SK-N-SH (cell line): ENCODE measurements around the gene ATR.

Source experiments
- ELF1 ChIP-seq: IDR thresholded peaks from 2 replicates; pipeline ENCODE4 v1.4.0; 2012
- EP300 ChIP-seq, 2 experiments: IDR thresholded peaks; 2 replicates each; pipeline versions ENCODE4 v1.4.0 to v1.6.1; 2012; ENCODE audit warnings: borderline replicate concordance in 1 of 2, low read depth in 1 of 2, low read length in 1 of 2
- MXI1 ChIP-seq: IDR thresholded peaks from 2 replicates; pipeline ENCODE4 v1.6.1; 2012; ENCODE audit warnings: mild to moderate bottlenecking, low read depth, low read length, improper control_type of control experiment
- POLR2AphosphoS5 ChIP-seq: IDR thresholded peaks from 2 replicates; pipeline ENCODE4 v1.6.1; 2012; ENCODE audit warnings: low read depth, low read length
- RAD21 ChIP-seq: IDR thresholded peaks from 2 replicates; pipeline ENCODE4 v1.6.1; 2012; ENCODE audit warnings: mild to moderate bottlenecking, low read length
- RFX5 ChIP-seq: IDR thresholded peaks from 2 replicates; pipeline ENCODE4 v1.6.1; 2012; ENCODE audit warnings: mild to moderate bottlenecking, improper control_type of control experiment, low read length
- SMC3 ChIP-seq: IDR thresholded peaks from 2 replicates; pipeline ENCODE4 v1.6.1; 2012; ENCODE audit warnings: low read depth, low read length, improper control_type of control experiment
- TAF1 ChIP-seq: IDR thresholded peaks from 2 replicates; pipeline ENCODE4 v1.6.1; 2012; ENCODE audit warnings: low read depth, mild to moderate bottlenecking, low read length, moderate library complexity, borderline replicate concordance
- TEAD4 ChIP-seq: IDR thresholded peaks from 2 replicates; pipeline ENCODE4 v1.4.0; 2012; ENCODE audit warnings: mild to moderate bottlenecking, borderline replicate concordance; ENCODE audit not compliant: insufficient read depth
- TF ChIP-seq, protein P1 (sequence below): IDR thresholded peaks from 2 replicates; pipeline ENCODE4 v1.4.0; 2012; ENCODE audit warnings: low read depth
- TF ChIP-seq, protein P2 (sequence below): fragments of 200-600 bp; sonication (generic); IDR thresholded peaks from 2 replicates; pipeline ENCODE4 v1.6.1; 2017; ENCODE audit warnings: antibody characterized with exemption, mild to moderate bottlenecking, moderate library complexity
- TF ChIP-seq, protein P3 (sequence below): IDR thresholded peaks from 2 replicates; pipeline ENCODE4; 2012
- TF ChIP-seq, protein P4 (sequence below): IDR thresholded peaks from 2 replicates; pipeline ENCODE4 v1.4.0; 2012; ENCODE audit warnings: low read depth, borderline replicate concordance
- TF ChIP-seq, protein P5 (sequence below): fragments of 150-350 bp; IDR thresholded peaks from 2 replicates; pipeline ENCODE4 v1.6.1; 2017; ENCODE audit warnings: antibody characterized with exemption, low read length, low read depth, borderline replicate concordance

DNA sequence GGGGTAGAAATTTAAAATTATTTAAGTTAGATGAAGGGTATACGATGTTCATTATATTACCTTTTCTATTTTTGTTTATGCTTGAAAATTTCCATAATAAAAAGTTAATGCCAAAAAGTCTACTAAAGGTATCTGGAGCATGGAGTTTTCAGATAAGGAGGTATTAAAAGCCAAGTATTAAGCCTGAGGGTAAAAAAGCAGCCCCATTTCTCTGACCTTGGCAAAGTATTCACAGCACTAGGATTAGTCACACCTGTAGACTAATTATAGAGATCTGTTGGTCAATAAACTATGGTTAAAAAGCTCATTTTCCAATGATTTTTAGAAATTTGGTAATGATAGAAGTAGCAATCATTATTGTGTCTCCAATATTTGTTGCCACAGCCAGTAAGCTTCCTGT is 153.8 kb downstream of the ATR start:
- TF ChIP-seq, protein P1, sequence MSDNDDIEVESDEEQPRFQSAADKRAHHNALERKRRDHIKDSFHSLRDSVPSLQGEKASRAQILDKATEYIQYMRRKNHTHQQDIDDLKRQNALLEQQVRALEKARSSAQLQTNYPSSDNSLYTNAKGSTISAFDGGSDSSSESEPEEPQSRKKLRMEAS: no peak
- TF ChIP-seq, protein P2, sequence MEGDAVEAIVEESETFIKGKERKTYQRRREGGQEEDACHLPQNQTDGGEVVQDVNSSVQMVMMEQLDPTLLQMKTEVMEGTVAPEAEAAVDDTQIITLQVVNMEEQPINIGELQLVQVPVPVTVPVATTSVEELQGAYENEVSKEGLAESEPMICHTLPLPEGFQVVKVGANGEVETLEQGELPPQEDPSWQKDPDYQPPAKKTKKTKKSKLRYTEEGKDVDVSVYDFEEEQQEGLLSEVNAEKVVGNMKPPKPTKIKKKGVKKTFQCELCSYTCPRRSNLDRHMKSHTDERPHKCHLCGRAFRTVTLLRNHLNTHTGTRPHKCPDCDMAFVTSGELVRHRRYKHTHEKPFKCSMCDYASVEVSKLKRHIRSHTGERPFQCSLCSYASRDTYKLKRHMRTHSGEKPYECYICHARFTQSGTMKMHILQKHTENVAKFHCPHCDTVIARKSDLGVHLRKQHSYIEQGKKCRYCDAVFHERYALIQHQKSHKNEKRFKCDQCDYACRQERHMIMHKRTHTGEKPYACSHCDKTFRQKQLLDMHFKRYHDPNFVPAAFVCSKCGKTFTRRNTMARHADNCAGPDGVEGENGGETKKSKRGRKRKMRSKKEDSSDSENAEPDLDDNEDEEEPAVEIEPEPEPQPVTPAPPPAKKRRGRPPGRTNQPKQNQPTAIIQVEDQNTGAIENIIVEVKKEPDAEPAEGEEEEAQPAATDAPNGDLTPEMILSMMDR: no peak
- TF ChIP-seq MXI1: no peak
- TF ChIP-seq, protein P3, sequence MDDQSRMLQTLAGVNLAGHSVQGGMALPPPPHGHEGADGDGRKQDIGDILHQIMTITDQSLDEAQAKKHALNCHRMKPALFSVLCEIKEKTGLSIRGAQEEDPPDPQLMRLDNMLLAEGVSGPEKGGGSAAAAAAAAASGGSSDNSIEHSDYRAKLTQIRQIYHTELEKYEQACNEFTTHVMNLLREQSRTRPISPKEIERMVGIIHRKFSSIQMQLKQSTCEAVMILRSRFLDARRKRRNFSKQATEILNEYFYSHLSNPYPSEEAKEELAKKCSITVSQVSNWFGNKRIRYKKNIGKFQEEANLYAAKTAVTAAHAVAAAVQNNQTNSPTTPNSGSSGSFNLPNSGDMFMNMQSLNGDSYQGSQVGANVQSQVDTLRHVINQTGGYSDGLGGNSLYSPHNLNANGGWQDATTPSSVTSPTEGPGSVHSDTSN: no peak
- no peak for TF ChIP-seq TAF1
- no peak for TF ChIP-seq ELF1
- TF ChIP-seq, protein P4, sequence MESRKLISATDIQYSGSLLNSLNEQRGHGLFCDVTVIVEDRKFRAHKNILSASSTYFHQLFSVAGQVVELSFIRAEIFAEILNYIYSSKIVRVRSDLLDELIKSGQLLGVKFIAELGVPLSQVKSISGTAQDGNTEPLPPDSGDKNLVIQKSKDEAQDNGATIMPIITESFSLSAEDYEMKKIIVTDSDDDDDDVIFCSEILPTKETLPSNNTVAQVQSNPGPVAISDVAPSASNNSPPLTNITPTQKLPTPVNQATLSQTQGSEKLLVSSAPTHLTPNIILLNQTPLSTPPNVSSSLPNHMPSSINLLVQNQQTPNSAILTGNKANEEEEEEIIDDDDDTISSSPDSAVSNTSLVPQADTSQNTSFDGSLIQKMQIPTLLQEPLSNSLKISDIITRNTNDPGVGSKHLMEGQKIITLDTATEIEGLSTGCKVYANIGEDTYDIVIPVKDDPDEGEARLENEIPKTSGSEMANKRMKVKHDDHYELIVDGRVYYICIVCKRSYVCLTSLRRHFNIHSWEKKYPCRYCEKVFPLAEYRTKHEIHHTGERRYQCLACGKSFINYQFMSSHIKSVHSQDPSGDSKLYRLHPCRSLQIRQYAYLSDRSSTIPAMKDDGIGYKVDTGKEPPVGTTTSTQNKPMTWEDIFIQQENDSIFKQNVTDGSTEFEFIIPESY: no peak
- no peak for TF ChIP-seq RAD21
- TF ChIP-seq EP300 (IDR thresholded peaks at IDR 0.05; ENCODE audit: borderline replicate concordance in 1 of 2, low read depth in 1 of 2, low read length in 1 of 2): no peak
- TF ChIP-seq, protein P5, sequence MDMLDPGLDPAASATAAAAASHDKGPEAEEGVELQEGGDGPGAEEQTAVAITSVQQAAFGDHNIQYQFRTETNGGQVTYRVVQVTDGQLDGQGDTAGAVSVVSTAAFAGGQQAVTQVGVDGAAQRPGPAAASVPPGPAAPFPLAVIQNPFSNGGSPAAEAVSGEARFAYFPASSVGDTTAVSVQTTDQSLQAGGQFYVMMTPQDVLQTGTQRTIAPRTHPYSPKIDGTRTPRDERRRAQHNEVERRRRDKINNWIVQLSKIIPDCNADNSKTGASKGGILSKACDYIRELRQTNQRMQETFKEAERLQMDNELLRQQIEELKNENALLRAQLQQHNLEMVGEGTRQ: no peak
- TF ChIP-seq RFX5: no peak
- TF ChIP-seq POLR2AphosphoS5: no peak
- TF ChIP-seq SMC3: no peak
- no peak for TF ChIP-seq TEAD4
